Subcutaneous abdominal adipose tissue (tissue), 5 donors: ENCODE data around the gene WASHC1.
"Not testable (repeated sequence)": the region's sequence is repeated elsewhere in the genome, so short reads cannot be mapped to it uniquely, and the experiment has no call there.

Experiments used
- H3K27ac ChIP-seq: one replicate; pipeline ENCODE4 v1.7.0; 2013; ENCODE audit warnings: low read depth, mild to moderate bottlenecking, inconsistent platforms, low read length, moderate library complexity
- H3K27me3 ChIP-seq, 5 donors: one replicate each; pipeline ENCODE4 v1.7.0; 2013; ENCODE audit warnings: low read length in 5 of 5, inconsistent platforms in 1 of 5; ENCODE audit not compliant: control insufficient read depth in 5 of 5, insufficient read depth in 4 of 5
- H3K36me3 ChIP-seq, 5 donors: one replicate each; pipeline ENCODE4 v1.7.0; 2013; ENCODE audit warnings: low read length in 5 of 5; ENCODE audit not compliant: control insufficient read depth in 5 of 5, insufficient read depth in 5 of 5
- H3K4me1 ChIP-seq, 5 donors: one replicate each; pipeline ENCODE4 v1.7.0; 2013; ENCODE audit warnings: low read length in 5 of 5, mild to moderate bottlenecking in 3 of 5, moderate library complexity in 1 of 5; ENCODE audit not compliant: control insufficient read depth in 5 of 5, insufficient read depth in 5 of 5
- H3K4me3 ChIP-seq, 5 donors: one replicate each; pipeline ENCODE4 v1.7.0; 2013; ENCODE audit warnings: low read length in 5 of 5, low read depth in 1 of 5
- H3K9ac ChIP-seq, 5 donors: one replicate each; pipeline ENCODE4 v1.7.0; 2013; ENCODE audit warnings: low read length in 5 of 5, mild to moderate bottlenecking in 4 of 5, moderate library complexity in 3 of 5
- H3K9me3 ChIP-seq, 5 donors: one replicate each; pipeline ENCODE4 v1.7.0; 2013; ENCODE audit warnings: low read length in 5 of 5; ENCODE audit not compliant: control insufficient read depth in 5 of 5
- donor health status: healthy.
- donor health status: healthy.
- donor health status: healthy.
- donor health status: healthy.
- donor health status: healthy.

The WASHC1 gene

GRCh38 chr9:46164-46563, 16.9 kb upstream of the WASHC1 start:
- H3K36me3 ChIP-seq, H3K9ac ChIP-seq, H3K4me1 ChIP-seq, H3K27me3 ChIP-seq, H3K4me3 ChIP-seq, H3K9me3 ChIP-seq, H3K27ac ChIP-seq: not testable (repeated sequence)

- H3K9me3 ChIP-seq, H3K27me3 ChIP-seq, H3K4me3 ChIP-seq, H3K36me3 ChIP-seq, H3K9ac ChIP-seq, H3K27ac ChIP-seq, H3K4me1 ChIP-seq: not testable (repeated sequence)
Measured at GRCh38 chr9:45180-45878, 16.1 kb upstream of the WASHC1 start.

GRCh38 chr9:44416-44815, 15.2 kb upstream of the WASHC1 start:
- H3K9ac ChIP-seq, H3K27ac ChIP-seq, H3K4me1 ChIP-seq, H3K27me3 ChIP-seq, H3K36me3 ChIP-seq, H3K9me3 ChIP-seq, H3K4me3 ChIP-seq: not testable (repeated sequence)

- not testable (repeated sequence) for H3K36me3 ChIP-seq, H3K9ac ChIP-seq
Measured at GRCh38 chr9:43636-44035, 14.4 kb upstream of the WASHC1 start.

GRCh38 chr9:43116-43515, 13.9 kb upstream of the WASHC1 start:
- not testable (repeated sequence) for H3K9me3 ChIP-seq, H3K36me3 ChIP-seq, H3K4me1 ChIP-seq, H3K9ac ChIP-seq, H3K4me3 ChIP-seq, H3K27me3 ChIP-seq, H3K27ac ChIP-seq

More at GRCh38 chr9:43636-44035, 14.4 kb upstream of the WASHC1 start:
- H3K9me3 ChIP-seq, H3K27me3 ChIP-seq, H3K4me1 ChIP-seq, H3K27ac ChIP-seq, H3K4me3 ChIP-seq: not testable (repeated sequence)

- H3K4me3 ChIP-seq, H3K36me3 ChIP-seq, H3K27ac ChIP-seq, H3K4me1 ChIP-seq, H3K27me3 ChIP-seq, H3K9me3 ChIP-seq, H3K9ac ChIP-seq: not testable (repeated sequence)
Measured at GRCh38 chr9:41819-42218, 12.6 kb upstream of the WASHC1 start.

- not testable (repeated sequence) for H3K9ac ChIP-seq, H3K27me3 ChIP-seq, H3K36me3 ChIP-seq, H3K27ac ChIP-seq, H3K4me1 ChIP-seq, H3K4me3 ChIP-seq, H3K9me3 ChIP-seq
Measured at GRCh38 chr9:41261-41676, 12.0 kb upstream of the WASHC1 start.

- not testable (repeated sequence) for H3K36me3 ChIP-seq, H3K4me3 ChIP-seq, H3K27ac ChIP-seq
Measured at GRCh38 chr9:32308-32707, 3.1 kb upstream of the WASHC1 start.

GRCh38 chr9:28775-29174, 481 bp downstream of the WASHC1 start:
- H3K4me1 ChIP-seq, H3K9me3 ChIP-seq, H3K27me3 ChIP-seq, H3K27ac ChIP-seq, H3K36me3 ChIP-seq, H3K9ac ChIP-seq: not testable (repeated sequence)
- H3K4me3 ChIP-seq, result peak overlapping the region in 3 of 5 donors; percentile 30 to 50 (median 50)

More at GRCh38 chr9:32308-32707, 3.1 kb upstream of the WASHC1 start:
- not testable (repeated sequence) for H3K27me3 ChIP-seq, H3K4me1 ChIP-seq, H3K9me3 ChIP-seq, H3K9ac ChIP-seq

- H3K4me3 ChIP-seq, H3K27ac ChIP-seq, H3K27me3 ChIP-seq, H3K9ac ChIP-seq, H3K36me3 ChIP-seq, H3K4me1 ChIP-seq, H3K9me3 ChIP-seq: not testable (repeated sequence)
Measured at GRCh38 chr9:21621-22020, 7.6 kb downstream of the WASHC1 start.

- H3K4me1 ChIP-seq, H3K9ac ChIP-seq, H3K4me3 ChIP-seq, H3K27ac ChIP-seq, H3K9me3 ChIP-seq, H3K36me3 ChIP-seq, H3K27me3 ChIP-seq: not testable (repeated sequence)
Measured at GRCh38 chr9:16875-17274, 12.4 kb downstream of the WASHC1 start.
